H1 (cell line): Measurements from ENCODE around the gene FANCI. TPM values are rescaled to one million over a fixed set of nuclear protein-coding genes. Genes with fewer than 3 reads are reported as not detected.

Experiments used
- CTCF ChIA-PET: fragments of 300-600 bp; sonication (Branson Sonifier 250); formaldehyde crosslinking; loops from one replicate; lab custom pipeline; 2021; ENCODE audit not compliant: partially characterized antibody; lab: Charles Lee
- POLR2A ChIA-PET: fragments of 300-600 bp; sonication (Branson Sonifier 250); formaldehyde crosslinking; loops from one replicate; lab custom pipeline; 2021; ENCODE audit warnings: inconsistent platforms; ENCODE audit not compliant: partially characterized antibody; lab: Charles Lee
- DNase-seq, 2 experiments: peaks; one replicate each; pipeline versions ENCODE4 v3.0.0 to v3.0.0-alpha.2; 2010 to 2022; ENCODE audit warnings: low spot score in 2 of 2, low read depth in 1 of 2, mixed read lengths in 1 of 2
- FAIRE-seq: peaks from 2 replicates; lab custom pipeline; 2011; peaks lifted over from hg19 to GRCh38; lab: Jason Lieb, UNC
- H2AFZ ChIP-seq: 2 replicates; pipeline ENCODE4 v1.8.1; 2012; ENCODE audit warnings: low read length, inconsistent platforms
- H2AK5ac ChIP-seq: 2 replicates; pipeline ENCODE4 v1.6.1; 2013; ENCODE audit warnings: low read depth, low read length
- H2BK120ac ChIP-seq: replicated peaks from 2 replicates; pipeline ENCODE3; 2013; ENCODE audit warnings: low read depth, low read length, inconsistent platforms
- H2BK12ac ChIP-seq: 2 replicates; pipeline ENCODE4 v1.6.1; 2013; ENCODE audit warnings: low read depth, low read length
- H2BK15ac ChIP-seq: 2 replicates; pipeline ENCODE4 v1.6.1; 2013; ENCODE audit warnings: low read length
- H2BK20ac ChIP-seq: 2 replicates; pipeline ENCODE4 v1.6.1; 2013; ENCODE audit warnings: low read length
- H2BK5ac ChIP-seq: 2 replicates; pipeline ENCODE4 v1.6.1; 2013; ENCODE audit warnings: low read depth, low read length
- H3K14ac ChIP-seq: 2 replicates; pipeline ENCODE4 v1.6.1; 2013; ENCODE audit warnings: inconsistent platforms; ENCODE audit not compliant: insufficient read length
- H3K18ac ChIP-seq: 2 replicates; pipeline ENCODE4 v1.6.1; 2013; ENCODE audit warnings: low read length; ENCODE audit errors: extremely low read depth
- H3K23ac ChIP-seq: 2 replicates; pipeline ENCODE4 v1.6.1; 2013; ENCODE audit warnings: inconsistent platforms; ENCODE audit not compliant: insufficient read length
- H3K23me2 ChIP-seq: 2 replicates; pipeline ENCODE4 v1.6.1; 2013; ENCODE audit warnings: low read depth, low read length
- H3K27ac ChIP-seq: 2 replicates; pipeline ENCODE4 v1.6.1; 2011; ENCODE audit warnings: low read depth, low read length, inconsistent platforms
- H3K27me3 ChIP-seq, 4 experiments: replicated peaks in 1 of 4; 1 replicate in 1 of 4; 2 replicates in 3 of 4; pipeline versions ENCODE4 v1.6.1 to v1.8.1; 2011 to 2013; ENCODE audit warnings: low read length in 3 of 4, mild to moderate bottlenecking in 3 of 4, inconsistent platforms in 2 of 4, mixed read lengths in 2 of 4, moderate library complexity in 1 of 4; ENCODE audit not compliant: control insufficient read depth in 3 of 4, insufficient read depth in 3 of 4; ENCODE audit errors: extremely low read depth in 1 of 4
- H3K36me3 ChIP-seq, 4 experiments: 2 replicates each; pipeline versions ENCODE4 v1.6.1 to v1.8.1; 2011 to 2013; ENCODE audit warnings: mild to moderate bottlenecking in 4 of 4, low read length in 3 of 4, moderate library complexity in 2 of 4, control low read depth in 1 of 4, inconsistent platforms in 1 of 4; ENCODE audit not compliant: insufficient read depth in 4 of 4, control insufficient read depth in 2 of 4
- H3K4ac ChIP-seq: replicated peaks from 2 replicates; pipeline ENCODE3; 2013; ENCODE audit warnings: low read length, low read depth, mixed read lengths, inconsistent platforms; ENCODE audit not compliant: insufficient read length
- H3K4me1 ChIP-seq, 4 experiments: replicated peaks in 1 of 4; 1 replicate in 1 of 4; 2 replicates in 3 of 4; pipeline versions ENCODE4 v1.6.1 to v1.8.1; 2011 to 2013; ENCODE audit warnings: low read length in 3 of 4, inconsistent platforms in 2 of 4, mixed read lengths in 1 of 4; ENCODE audit not compliant: insufficient read depth in 4 of 4, control insufficient read depth in 3 of 4
- H3K4me2 ChIP-seq, 2 experiments: 2 replicates each; pipeline versions ENCODE4 v1.6.1 to v1.8.1; 2011 to 2013; ENCODE audit warnings: low read depth in 2 of 2, low read length in 2 of 2, control low read depth in 1 of 2, inconsistent platforms in 1 of 2, mild to moderate bottlenecking in 1 of 2; ENCODE audit not compliant: insufficient read depth in 1 of 2
- H3K4me3 ChIP-seq, 4 experiments: fragments of 200-600, 300-600 bp in 1 of 4; sonication (generic), shearing (Covaris generic), sonication (Bioruptor Twin) in 1 of 4; 2 replicates each; pipeline versions ENCODE4 v1.5.1 to v1.8.1; 2011 to 2016; ENCODE audit warnings: low read length in 4 of 4, low read depth in 3 of 4, control low read depth in 2 of 4, inconsistent platforms in 2 of 4, mild to moderate bottlenecking in 2 of 4, mixed read lengths in 1 of 4, moderate library complexity in 1 of 4; ENCODE audit not compliant: insufficient read depth in 2 of 4; ENCODE audit errors: extremely low read depth in 1 of 4
- H3K56ac ChIP-seq: replicated peaks from 2 replicates; pipeline ENCODE3; 2013; ENCODE audit warnings: low read depth, mild to moderate bottlenecking, mixed read lengths, low read length, inconsistent platforms; ENCODE audit not compliant: insufficient read length
- H3K79me1 ChIP-seq: 2 replicates; pipeline ENCODE4 v1.6.1; 2013; ENCODE audit warnings: low read depth, low read length, control low read depth
- H3K79me2 ChIP-seq, 2 experiments: 2 replicates each; pipeline versions ENCODE4 v1.6.1 to v1.8.1; 2012 to 2013; ENCODE audit warnings: low read length in 2 of 2, mild to moderate bottlenecking in 2 of 2, inconsistent platforms in 1 of 2; ENCODE audit not compliant: insufficient read depth in 2 of 2, control insufficient read depth in 1 of 2
- H3K9ac ChIP-seq, 4 experiments: replicated peaks in 1 of 4; 1 replicate in 1 of 4; 2 replicates in 3 of 4; pipeline versions ENCODE4 v1.6.1 to v1.8.1; 2011 to 2013; ENCODE audit warnings: low read depth in 3 of 4, low read length in 3 of 4, control low read depth in 2 of 4, mild to moderate bottlenecking in 2 of 4, moderate library complexity in 2 of 4, inconsistent platforms in 1 of 4; ENCODE audit errors: extremely low read depth in 1 of 4
- H3K9me3 ChIP-seq, 2 experiments: 2 replicates each; pipeline versions ENCODE4 v1.6.1 to v1.8.1; 2012 to 2013; ENCODE audit warnings: mild to moderate bottlenecking in 2 of 2, moderate library complexity in 2 of 2, control low read depth in 1 of 2, inconsistent platforms in 1 of 2, low read depth in 1 of 2, low read length in 1 of 2, mixed read lengths in 1 of 2; ENCODE audit not compliant: insufficient read depth in 2 of 2
- H4K20me1 ChIP-seq, 2 experiments: replicated peaks in 1 of 2; 2 replicates each; pipeline versions ENCODE3 to v1.8.1; 2011 to 2013; ENCODE audit warnings: inconsistent platforms in 2 of 2, low read length in 2 of 2, mild to moderate bottlenecking in 1 of 2; ENCODE audit not compliant: insufficient read depth in 2 of 2, control insufficient read depth in 1 of 2
- H4K5ac ChIP-seq: 2 replicates; pipeline ENCODE4 v1.6.1; 2013; ENCODE audit warnings: low read length, low read depth, mixed read lengths, inconsistent platforms; ENCODE audit not compliant: insufficient read length
- H4K8ac ChIP-seq: 2 replicates; pipeline ENCODE4 v1.8.0; 2013; ENCODE audit warnings: mild to moderate bottlenecking, moderate library complexity, low read length, inconsistent platforms; ENCODE audit not compliant: insufficient read depth; ENCODE audit errors: extremely low read depth
- H4K91ac ChIP-seq: replicated peaks from 2 replicates; pipeline ENCODE3; 2013; ENCODE audit warnings: low read length, mixed read lengths, inconsistent platforms; ENCODE audit not compliant: insufficient read length
- CHD2 ChIP-seq: IDR thresholded peaks from 2 replicates; pipeline ENCODE4 v1.6.1; 2012; ENCODE audit warnings: low read length, improper control_type of control experiment
- CREB1 ChIP-seq: IDR thresholded peaks from 2 replicates; pipeline ENCODE4 v1.6.1; 2012; ENCODE audit warnings: inconsistent platforms
- EP300 ChIP-seq, 2 experiments: IDR thresholded peaks; 1 replicate in 1 of 2; 2 replicates in 1 of 2; pipeline ENCODE4 v1.6.1; 2011 to 2012; ENCODE audit warnings: low read depth in 2 of 2, low read length in 2 of 2, mild to moderate bottlenecking in 2 of 2, borderline replicate concordance in 1 of 2, inconsistent platforms in 1 of 2, moderate library complexity in 1 of 2
- KDM4A ChIP-seq: IDR thresholded peaks from one replicate; pipeline ENCODE4 v1.7.1; 2012; ENCODE audit warnings: low read depth, mild to moderate bottlenecking, moderate library complexity, low read length, inconsistent platforms; ENCODE audit not compliant: severe bottlenecking
- KDM5A ChIP-seq: fragments of 200-600 bp; IDR thresholded peaks from 2 replicates; pipeline ENCODE4 v1.7.1; 2012; ENCODE audit warnings: mild to moderate bottlenecking, low read length, inconsistent platforms, mixed read lengths
- NRF1 ChIP-seq: IDR thresholded peaks from 2 replicates; pipeline ENCODE4 v1.6.1; 2011; ENCODE audit warnings: mild to moderate bottlenecking, low read depth, low read length, improper control_type of control experiment
- PHF8 ChIP-seq: fragments of 200-600 bp; sonication (generic); conservative IDR thresholded peaks from 2 replicates; pipeline ENCODE4 v1.7.1; 2012; ENCODE audit warnings: low read depth, mild to moderate bottlenecking, inconsistent platforms, low read length, moderate library complexity
- POLR2AphosphoS5 ChIP-seq: IDR thresholded peaks from 2 replicates; pipeline ENCODE4 v1.6.1; 2011; ENCODE audit warnings: low read depth, low read length
- polyA plus RNA-seq, 7 experiments: library from polyadenylated mRNA; depleted of rRNA in 3 of 7; stranded (reverse) in 5 of 7; unstranded in 2 of 7; fragments of >200 nt in 5 of 7; fragments of 200-250 nt in 2 of 7; gene quantifications; 1 replicate in 5 of 7; 2 replicates in 1 of 7; 4 replicates in 1 of 7; pipeline versions ENCODE4 v1.2.1 to v1.2.3, GENCODE V29; 2011 to 2013; ENCODE audit warnings: missing spikeins in 2 of 7, mixed read lengths in 2 of 7
- total RNA-seq: library from RNA; stranded (reverse); fragmentation: NEBNext Ultra II Directional; extraction: Animal tissue kit (Norgen Biotek cat#: 25700); gene quantifications from 2 replicates; pipeline ENCODE4 v1.2.1, GENCODE V29; 2021

FANCI gene
- total and polyA plus RNA-seq, 2 of the 8 experiments (the other 6 are each of a cell fraction or from before 2014, with no cell fraction given): 37.8 to 115 TPM

DNA sequence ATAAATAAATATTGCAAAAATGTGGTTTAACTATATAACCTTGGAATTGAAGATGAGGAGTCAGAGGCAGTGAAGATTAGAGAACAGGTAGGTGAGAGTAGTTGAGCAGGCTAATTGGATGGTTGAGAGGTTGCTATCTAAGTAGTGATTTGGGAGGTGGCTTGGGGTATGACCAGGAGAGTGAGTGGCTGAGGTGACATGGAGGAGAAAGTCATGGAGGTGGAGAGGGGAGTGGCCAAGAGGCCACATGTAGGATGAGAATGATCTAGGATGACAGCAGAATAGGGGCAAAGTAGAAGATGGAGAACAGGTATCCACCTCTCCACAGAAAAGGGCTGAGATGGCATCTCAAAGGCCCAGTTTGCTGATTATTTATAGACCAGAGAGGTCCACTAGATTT, 11.9 kb upstream of the FANCI start:
- no peak overlapping the region for H3K18ac ChIP-seq
- no peak overlapping the region for H4K91ac ChIP-seq
- H3K36me3 ChIP-seq: no peaks in the 10 kb centered on the region
- H3K23me2 ChIP-seq: no peaks in the 10 kb centered on the region; the same call in 1 of the 2 replicates
- no peaks in the 10 kb centered on the region for H3K79me2 ChIP-seq
- H3K4me1 ChIP-seq: no peaks in the 10 kb centered on the region; a peak in 1 of 7 replicates
- POLR2A ChIA-PET: no interaction called here
- no peak overlapping the region for H3K23ac ChIP-seq
- H2BK20ac ChIP-seq: no peak overlapping the region
- H2AFZ ChIP-seq: no peak overlapping the region
- no peaks in the 10 kb centered on the region for H3K9me3 ChIP-seq
- H3K79me1 ChIP-seq: no peaks in the 10 kb centered on the region
- no peaks in the 10 kb centered on the region for H4K20me1 ChIP-seq
- TF ChIP-seq KDM4A (no peak), CREB1 (no peak), NRF1 (no peak), EP300 (IDR thresholded peaks at IDR 0.05; ENCODE audit: borderline replicate concordance in 1 of 2, low read depth in 2 of 2, low read length in 2 of 2) (no peak), CHD2 (no peak), PHF8 (no peak), POLR2AphosphoS5 (no peak), KDM5A (no peak)
- H2BK5ac ChIP-seq: no peak overlapping the region
- H4K5ac ChIP-seq: no peak overlapping the region
- no peak overlapping the region for H2AK5ac ChIP-seq
- no peak overlapping the region for H3K56ac ChIP-seq
- H3K27me3 ChIP-seq: no peaks in the 10 kb centered on the region
- H2BK15ac ChIP-seq: no peak overlapping the region
- DNase-seq (no peak), FAIRE-seq (no peak)
- H3K27ac ChIP-seq: no peak overlapping the region
- no peak overlapping the region for H4K8ac ChIP-seq
- H3K14ac ChIP-seq: no peak overlapping the region
- H3K4ac ChIP-seq: no peak overlapping the region
- no peak overlapping the region for H2BK120ac ChIP-seq
- no peak overlapping the region for H2BK12ac ChIP-seq
- no peak overlapping the region for H3K4me2 ChIP-seq
- CTCF ChIA-PET: interaction anchor here (1.4 to 2.8 kb wide), 3 partner anchors 10 to 13 kb away, joined by 4 to 10 read pairs (median 8); no protein-coding TSS in a partner anchor
- no peak overlapping the region for H3K9ac ChIP-seq
- no peak overlapping the region for H3K4me3 ChIP-seq
